Activated T-cell treated with anti-CD3 and anti-CD28 coated beads, Interleukin-2, amount 50 U/mL, for 1 hour (primary cell): ENCODE data around the gene CACNA1A.
A peak's percentile ranks its signal among the peaks of the same experiment; 100 is the strongest.

Source experiments
- DNase-seq: peaks from one replicate; pipeline ENCODE4 v3.0.0-alpha.2; 2020

CACNA1A gene

GRCh38 chr19:13301627-13302334 is 204.5 kb downstream of the CACNA1A start:
- no peak for DNase-seq

- DNase-seq: no peak
These were observed 205.8 kb downstream of the CACNA1A start for GRCh38 chr19:13300421-13301030.

- DNase-seq: no peak
These were observed 206.4 kb downstream of the CACNA1A start for GRCh38 chr19:13299838-13300237.

- DNase-seq: no peak
These were observed 207.5 kb downstream of the CACNA1A start for GRCh38 chr19:13298565-13299481.

GRCh38 chr19:13297023-13297422 is 209.3 kb downstream of the CACNA1A start:
- no peak for DNase-seq

GRCh38 chr19:13294812-13295567 is 211.3 kb downstream of the CACNA1A start:
- DNase-seq: no peak

GRCh38 chr19:13291913-13292312 is 214.4 kb downstream of the CACNA1A start:
- DNase-seq: no peak

- no peak for DNase-seq
These were observed 215.5 kb downstream of the CACNA1A start for GRCh38 chr19:13290741-13291140.

- DNase-seq: no peak
These were observed 217.0 kb downstream of the CACNA1A start for GRCh38 chr19:13289295-13289694.

- DNase-seq: no peak
These were observed 219.9 kb downstream of the CACNA1A start for GRCh38 chr19:13286195-13286985.

- no peak for DNase-seq
These were observed 221.1 kb downstream of the CACNA1A start for GRCh38 chr19:13284929-13285928.

- no peak for DNase-seq
These were observed 222.4 kb downstream of the CACNA1A start for GRCh38 chr19:13283871-13284270.

- DNase-seq: no peak
These were observed 223.7 kb downstream of the CACNA1A start for GRCh38 chr19:13282486-13283065.

GRCh38 chr19:13281567-13282291 is 224.6 kb downstream of the CACNA1A start:
- no peak for DNase-seq

- DNase-seq: peak; percentile 63
These were observed 229.0 kb downstream of the CACNA1A start for GRCh38 chr19:13277104-13277809.

- no peak for DNase-seq
These were observed 231.1 kb downstream of the CACNA1A start for GRCh38 chr19:13275016-13275722.

- no peak for DNase-seq
These were observed 235.7 kb downstream of the CACNA1A start for GRCh38 chr19:13270514-13271105.

- no peak for DNase-seq
These were observed 236.9 kb downstream of the CACNA1A start for GRCh38 chr19:13269348-13269747.
